ENCODE data around the gene PHF21A. TPM values are rescaled to one million over a fixed set of nuclear protein-coding genes. Genes with fewer than 3 reads are reported as not detected.
"Not testable (repeated sequence)": the region's sequence is repeated elsewhere in the genome, so short reads cannot be mapped to it uniquely, and the experiment has no call there.

Gene PHF21A
- total and polyA plus RNA-seq, 8 donors, result 36.2 to 77.3 (median 69.3) TPM

DNA sequence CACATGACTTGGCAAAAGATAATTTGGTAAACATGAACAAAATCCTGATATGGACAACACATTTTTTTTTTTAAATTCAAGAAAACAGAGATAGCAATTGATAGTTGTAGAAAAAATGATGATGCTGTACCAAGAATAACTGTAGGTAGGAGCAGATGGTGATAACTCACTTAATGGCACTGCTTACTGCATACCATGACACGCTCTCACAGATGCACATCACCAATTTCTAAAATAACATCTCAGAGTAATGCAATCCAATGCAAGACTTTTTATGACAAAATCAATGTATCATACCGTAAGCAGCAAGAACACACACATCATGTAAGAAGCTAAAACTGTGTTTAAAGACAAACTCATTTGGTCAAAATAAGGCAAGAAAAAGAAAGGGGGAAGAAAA, 102.6 kb downstream of the PHF21A start:
- H3K27me3 ChIP-seq, result no peaks in the 10 kb centered on the region
- H3K4me3 ChIP-seq, result no peak overlapping the region
- peaks cover 0 to 13% of the 10 kb centered on the region in 2 donors for H3K36me3 ChIP-seq
- TF ChIP-seq, protein P1, sequence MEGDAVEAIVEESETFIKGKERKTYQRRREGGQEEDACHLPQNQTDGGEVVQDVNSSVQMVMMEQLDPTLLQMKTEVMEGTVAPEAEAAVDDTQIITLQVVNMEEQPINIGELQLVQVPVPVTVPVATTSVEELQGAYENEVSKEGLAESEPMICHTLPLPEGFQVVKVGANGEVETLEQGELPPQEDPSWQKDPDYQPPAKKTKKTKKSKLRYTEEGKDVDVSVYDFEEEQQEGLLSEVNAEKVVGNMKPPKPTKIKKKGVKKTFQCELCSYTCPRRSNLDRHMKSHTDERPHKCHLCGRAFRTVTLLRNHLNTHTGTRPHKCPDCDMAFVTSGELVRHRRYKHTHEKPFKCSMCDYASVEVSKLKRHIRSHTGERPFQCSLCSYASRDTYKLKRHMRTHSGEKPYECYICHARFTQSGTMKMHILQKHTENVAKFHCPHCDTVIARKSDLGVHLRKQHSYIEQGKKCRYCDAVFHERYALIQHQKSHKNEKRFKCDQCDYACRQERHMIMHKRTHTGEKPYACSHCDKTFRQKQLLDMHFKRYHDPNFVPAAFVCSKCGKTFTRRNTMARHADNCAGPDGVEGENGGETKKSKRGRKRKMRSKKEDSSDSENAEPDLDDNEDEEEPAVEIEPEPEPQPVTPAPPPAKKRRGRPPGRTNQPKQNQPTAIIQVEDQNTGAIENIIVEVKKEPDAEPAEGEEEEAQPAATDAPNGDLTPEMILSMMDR (IDR thresholded peaks at IDR 0.05), result no peak
- H3K4me1 ChIP-seq, result no peaks in the 10 kb centered on the region
- DNase-seq (no peak), ATAC-seq (no peak)
- no peak overlapping the region for H3K27ac ChIP-seq
- no peaks in the 10 kb centered on the region for H3K9me3 ChIP-seq
- intact Hi-C loops (cut with DNase I), result no loop called here

DNA sequence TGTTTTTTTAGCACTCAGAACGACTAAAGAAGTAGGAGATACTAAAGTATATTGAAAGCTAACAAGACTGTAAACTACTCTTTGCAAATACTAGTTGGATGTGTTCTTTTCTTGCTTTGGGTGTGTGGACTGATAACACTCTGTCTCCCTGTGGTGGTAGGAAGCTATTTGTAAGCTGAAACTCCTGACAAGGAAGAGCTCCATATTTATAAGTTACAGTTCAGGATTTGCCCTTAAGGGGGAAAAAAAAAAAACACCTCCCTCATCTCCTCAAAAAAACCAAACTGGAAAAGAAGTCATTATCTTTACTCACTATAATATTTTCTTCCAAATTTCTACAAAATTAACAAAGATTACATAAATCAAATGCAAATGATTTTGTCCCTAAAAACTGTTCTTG, 103.9 kb downstream of the PHF21A start:
- DNase-seq (no peak), ATAC-seq (no peak)
- H3K27me3 ChIP-seq, result no peaks in the 10 kb centered on the region
- TF ChIP-seq, protein P1 (IDR thresholded peaks at IDR 0.05), result no peak
- H3K9me3 ChIP-seq, result no peaks in the 10 kb centered on the region
- H3K4me3 ChIP-seq, result no peak overlapping the region
- H3K27ac ChIP-seq, result no peak overlapping the region
- intact Hi-C loops (cut with DNase I), result no loop called here
- peaks cover 0 to 9% of the 10 kb centered on the region in 2 donors for H3K36me3 ChIP-seq
- H3K4me1 ChIP-seq, result no peaks in the 10 kb centered on the region

DNA sequence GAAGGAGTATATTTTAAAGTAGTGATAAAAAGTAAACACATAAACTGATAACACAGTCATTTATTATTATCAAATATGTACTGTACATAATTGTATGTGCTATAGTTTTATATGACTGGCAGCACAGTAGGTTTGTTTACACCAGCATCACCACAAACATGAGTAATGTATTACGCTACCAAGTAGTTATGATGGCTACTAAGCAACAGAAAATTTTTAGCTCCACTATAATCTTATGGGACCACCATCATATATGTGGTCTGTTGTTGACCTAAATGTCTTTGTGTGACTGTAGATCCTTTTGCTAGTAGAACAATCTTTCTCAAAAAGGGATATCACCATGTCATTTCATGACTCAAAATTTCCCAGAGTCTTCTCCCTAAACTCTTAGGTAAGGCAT, 105.3 kb downstream of the PHF21A start:
- Histone ChIP-seq H3K27me3 (no peaks in the 10 kb centered on the region), H3K9me3 (no peaks in the 10 kb centered on the region), H3K4me3 (no peak overlapping the region), H3K27ac (no peak overlapping the region), H3K36me3 (no peaks in the 10 kb centered on the region), H3K4me1 (no peaks in the 10 kb centered on the region)
- intact Hi-C loops (cut with DNase I), result no loop called here
- ATAC-seq, result no peak
- no peak for DNase-seq
- TF ChIP-seq, protein P1 (IDR thresholded peaks at IDR 0.05), result no peak

DNA sequence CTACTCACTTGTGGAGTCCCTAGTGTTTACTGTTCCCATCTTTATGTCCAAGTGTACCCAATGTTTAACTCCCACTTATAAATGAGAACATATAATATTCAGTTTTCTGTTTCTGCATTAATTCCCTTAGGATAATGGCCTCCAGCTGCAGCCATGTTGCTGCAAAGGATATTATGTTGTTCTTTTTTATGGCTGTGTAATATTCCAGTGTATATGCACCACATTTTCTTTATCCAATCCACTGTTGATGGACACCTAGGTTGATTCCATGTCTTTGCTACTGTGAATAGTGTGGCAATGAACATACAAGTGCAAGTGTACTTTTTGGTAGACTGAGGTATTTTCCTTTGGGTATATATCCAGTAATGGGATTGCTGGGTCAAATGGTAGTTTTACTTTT, 107.1 kb downstream of the PHF21A start:
- H3K4me3 ChIP-seq; DNase-seq; H3K27ac ChIP-seq; H3K36me3 ChIP-seq; intact Hi-C loops (cut with DNase I); H3K9me3 ChIP-seq; ATAC-seq; H3K27me3 ChIP-seq: not testable (repeated sequence)
- H3K4me1 ChIP-seq, result peaks cover 0 to 11% of the 10 kb centered on the region in 2 donors

DNA sequence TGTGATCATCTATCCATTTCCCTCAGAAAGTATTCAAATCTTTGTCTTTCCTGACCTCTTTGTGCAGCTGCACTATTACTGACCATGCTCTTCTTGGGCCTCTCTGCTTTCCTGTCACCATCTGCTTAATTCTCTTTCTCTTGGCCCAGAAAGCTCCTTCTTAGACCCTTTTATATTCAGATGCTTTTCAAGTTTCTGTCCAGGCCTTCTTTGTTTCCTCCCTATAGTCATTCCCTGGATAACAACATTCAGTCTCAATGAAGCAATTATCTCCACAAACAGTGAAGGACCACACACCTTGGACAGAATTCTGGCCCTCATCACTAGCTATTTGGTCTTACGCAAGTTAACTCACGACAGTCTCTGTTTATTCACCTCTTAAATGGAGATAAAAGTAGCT, 109.1 kb downstream of the PHF21A start:
- ATAC-seq (no peak), DNase-seq (no peak)
- Histone ChIP-seq H3K36me3 (no peaks in the 10 kb centered on the region), H3K9me3 (no peaks in the 10 kb centered on the region), H3K27me3 (no peaks in the 10 kb centered on the region), H3K4me3 (no peak overlapping the region), H3K27ac (no peak overlapping the region), H3K4me1 (peaks cover 0 to 13% of the 10 kb centered on the region in 2 donors)
- intact Hi-C loops (cut with DNase I), result no loop called here
- TF ChIP-seq, protein P1 (IDR thresholded peaks at IDR 0.05), result no peak

DNA sequence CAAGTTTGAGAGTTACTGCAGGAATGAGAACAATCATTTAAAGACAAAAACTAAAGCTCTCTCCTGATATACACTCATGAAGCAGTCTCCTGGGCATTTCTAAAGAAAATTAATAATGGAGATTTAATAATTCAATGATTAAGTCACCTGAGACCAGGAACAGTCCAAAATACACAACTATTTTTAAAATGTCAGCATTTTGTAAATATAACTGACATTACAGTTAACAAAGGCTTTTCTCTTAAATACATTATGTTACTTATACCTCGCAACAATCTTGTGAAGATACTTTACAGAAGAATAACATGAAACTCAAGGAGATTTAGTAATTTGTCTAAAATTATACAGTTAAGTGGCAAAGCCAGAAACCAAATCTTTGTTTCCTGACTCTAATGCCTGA, 111.2 kb downstream of the PHF21A start:
- H3K27ac ChIP-seq, result no peak overlapping the region
- H3K4me3 ChIP-seq, result no peak overlapping the region
- H3K4me1 ChIP-seq, result peaks cover 0 to 13% of the 10 kb centered on the region in 2 donors
- no peaks in the 10 kb centered on the region for H3K36me3 ChIP-seq
- no peaks in the 10 kb centered on the region for H3K27me3 ChIP-seq
- TF ChIP-seq, protein P1 (IDR thresholded peaks at IDR 0.05), result no peak
- DNase-seq, result no peak
- H3K9me3 ChIP-seq, result no peaks in the 10 kb centered on the region
- intact Hi-C loops (cut with DNase I), result no loop called here
- no peak for ATAC-seq
